HEK293 (cell line): ENCODE data around the gene NPFF.
A peak's percentile ranks its signal among the peaks of the same experiment; 100 is the strongest.

ENCODE experiments used
- CTCF ChIA-PET: fragments of 350-600 bp; formaldehyde crosslinking; extraction: SDS; loops from one replicate; lab custom pipeline; 2021; ENCODE audit warnings: antibody characterized with exemption; lab: Yijun Ruan, JAX
- POLR2A ChIA-PET: fragments of 300-600 bp; formaldehyde crosslinking; extraction: SDS; loops from one replicate; lab custom pipeline; 2020; ENCODE audit warnings: antibody characterized with exemption, inconsistent platforms; lab: Yijun Ruan, JAX
- H3K27ac ChIP-seq: fragments of 200-500 bp; sonication (Bioruptor generic); 2 replicates; pipeline ENCODE4 v1.5.1; 2014; ENCODE audit warnings: low read depth, low read length, control low read depth, inconsistent platforms; ENCODE audit errors: extremely low read depth
- H3K36me3 ChIP-seq, 2 experiments: fragments of 200-500 bp in 1 of 2; sonication (Bioruptor generic) in 1 of 2; 1 replicate in 1 of 2; 2 replicates in 1 of 2; pipeline ENCODE4 v1.5.1; 2014 to 2017; ENCODE audit warnings: inconsistent platforms in 2 of 2, low read length in 2 of 2; ENCODE audit not compliant: control insufficient read depth in 2 of 2, insufficient read depth in 1 of 2
- H3K4me1 ChIP-seq: fragments of 200-500 bp; sonication (Bioruptor generic); 2 replicates; pipeline ENCODE4 v1.5.1; 2014; ENCODE audit warnings: mild to moderate bottlenecking, low read length, inconsistent platforms; ENCODE audit not compliant: control insufficient read depth, insufficient read depth
- H3K4me3 ChIP-seq: 2 replicates; pipeline ENCODE4 v1.5.1; 2011; ENCODE audit warnings: low read depth, mild to moderate bottlenecking, control low read depth, low read length, moderate library complexity
- H3K9me3 ChIP-seq: fragments of 200-500 bp; sonication (Bioruptor generic); 2 replicates; pipeline ENCODE4 v1.5.1; 2014; ENCODE audit warnings: low read depth, low read length, inconsistent platforms; ENCODE audit not compliant: control insufficient read depth, insufficient read depth
- HOXA7 ChIP-seq: sonication (generic); formaldehyde crosslinking; IDR thresholded peaks from 2 replicates; pipeline ENCODE4 v1.8.1; 2022; ENCODE audit warnings: missing genetic modification reagents, borderline replicate concordance
- PRDM6 ChIP-seq: fragments of 450-650 bp; formaldehyde crosslinking; IDR thresholded peaks from 2 replicates; pipeline ENCODE4 v1.5.1; 2017; ENCODE audit warnings: missing biosample characterization, missing genetic modification characterization
- REST ChIP-seq: fragments of 450-650 bp; formaldehyde crosslinking; IDR thresholded peaks from 2 replicates; pipeline ENCODE4 v1.5.1; 2016; ENCODE audit warnings: missing biosample characterization, missing genetic modification characterization
- SCRT2 ChIP-seq: fragments of 450-650 bp; formaldehyde crosslinking; IDR thresholded peaks from 2 replicates; pipeline ENCODE4 v1.5.1; 2016; ENCODE audit warnings: missing biosample characterization, missing genetic modification characterization
- SP2 ChIP-seq: fragments of 450-650 bp; formaldehyde crosslinking; IDR thresholded peaks from 2 replicates; pipeline ENCODE4 v1.5.1; 2016; ENCODE audit warnings: missing biosample characterization, missing genetic modification characterization
- ZBTB11 ChIP-seq: fragments of 450-650 bp; formaldehyde crosslinking; conservative IDR thresholded peaks from 2 replicates; pipeline ENCODE4 v1.5.1; 2016; ENCODE audit warnings: low read depth, missing biosample characterization, missing genetic modification characterization
- ZFP37 ChIP-seq: fragments of 450-650 bp; formaldehyde crosslinking; IDR thresholded peaks from 2 replicates; pipeline ENCODE4 v1.5.1; 2016; ENCODE audit warnings: missing biosample characterization, missing genetic modification characterization
- ZNF114 ChIP-seq: fragments of 450-650 bp; formaldehyde crosslinking; IDR thresholded peaks from 2 replicates; pipeline ENCODE4 v1.5.0; 2017; ENCODE audit warnings: missing biosample characterization, missing genetic modification characterization
- ZNF18 ChIP-seq: fragments of 450-650 bp; formaldehyde crosslinking; IDR thresholded peaks from 2 replicates; pipeline ENCODE4 v1.5.1; 2016; ENCODE audit warnings: missing biosample characterization, missing genetic modification characterization
- ZNF366 ChIP-seq: fragments of 450-650 bp; formaldehyde crosslinking; conservative IDR thresholded peaks from 2 replicates; pipeline ENCODE4 v1.5.1; 2016; ENCODE audit warnings: missing biosample characterization, missing genetic modification characterization
- ZNF37A ChIP-seq: fragments of 450-650 bp; IDR thresholded peaks from 2 replicates; pipeline ENCODE4 v1.5.1; 2018; ENCODE audit warnings: missing biosample characterization, missing genetic modification characterization
- ZNF544 ChIP-seq: fragments of 450-650 bp; formaldehyde crosslinking; IDR thresholded peaks from 2 replicates; pipeline ENCODE4 v1.5.0; 2017; ENCODE audit warnings: missing biosample characterization, missing genetic modification characterization
- ZNF561 ChIP-seq: fragments of 450-650 bp; IDR thresholded peaks from 2 replicates; pipeline ENCODE4 v1.5.1; 2018; ENCODE audit warnings: missing biosample characterization, missing genetic modification characterization, borderline replicate concordance
- ZNF658 ChIP-seq: fragments of 450-650 bp; formaldehyde crosslinking; IDR thresholded peaks from 2 replicates; pipeline ENCODE4; 2016; ENCODE audit warnings: missing biosample characterization, missing genetic modification characterization
- ZSCAN18 ChIP-seq: fragments of 450-650 bp; formaldehyde crosslinking; IDR thresholded peaks from 2 replicates; pipeline ENCODE4 v1.5.1; 2016; ENCODE audit warnings: missing biosample characterization, missing genetic modification characterization
- ZSCAN5A ChIP-seq: fragments of 450-650 bp; formaldehyde crosslinking; IDR thresholded peaks from 2 replicates; pipeline ENCODE4 v1.5.1; 2016; ENCODE audit warnings: missing biosample characterization, missing genetic modification characterization

Gene NPFF

GRCh38 chr12:53508534-53509170 lies 1.4 kb upstream of the NPFF start (continued):
- TF ChIP-seq ZFP37 (tag by site-specific recombination) (0 out of 2 replicates have a peak, but pooled peaks have one; percentile 23), ZNF366 (tag by site-specific recombination) (no peak), ZNF37A (tag by site-specific recombination) (no peak), ZBTB11 (tag by site-specific recombination) (no peak), ZSCAN18 (tag by site-specific recombination) (no peak), HOXA7 (CRISPR knock-in tag) (no peak), ZSCAN5A (tag by site-specific recombination) (no peak), ZNF114 (no peak)

- no peak overlapping the region for H3K27ac ChIP-seq
- H3K4me1 ChIP-seq: no peaks in the 10 kb centered on the region
- H3K4me3 ChIP-seq: no peak overlapping the region
- TF ChIP-seq SCRT2 (tag by site-specific recombination) (peak; percentile 37; the same call in 1 of the 2 replicates), PRDM6 (tag by site-specific recombination) (no peak)
- H3K36me3 ChIP-seq: peaks cover 0 to 68% of the 10 kb centered on the region in 2 experiments; a peak in 1 of 3 replicates
- POLR2A ChIA-PET: interaction anchor here (1.1 to 2.3 kb wide), 3 partner anchors 24 to 186 kb away, joined by 4 to 8 read pairs (median 7); partner anchors contain the start of gene AAAS
- CTCF ChIA-PET: interaction anchor here (0.7 to 5.4 kb wide), 6 partner anchors 9 to 184 kb away, joined by 3 to 63 read pairs (median 18); partner anchors contain the start of gene AAAS
- no peaks in the 10 kb centered on the region for H3K9me3 ChIP-seq
Measured at GRCh38 chr12:53507603-53507885, 260 bp upstream of the NPFF start.

- POLR2A ChIA-PET: no interaction called here
- no peak overlapping the region for H3K27ac ChIP-seq
- no peaks in the 10 kb centered on the region for H3K9me3 ChIP-seq
- H3K36me3 ChIP-seq: peaks cover 0 to 56% of the 10 kb centered on the region in 2 experiments; a peak in 1 of 3 replicates
- H3K4me3 ChIP-seq: no peak overlapping the region
- CTCF ChIA-PET: interaction anchor here (0.6 to 1.0 kb wide), 4 partner anchors 154 to 211 kb away, joined by 3 to 5 read pairs (median 4); partner anchors contain the start of genes AAAS and PFDN5
- H3K4me1 ChIP-seq: peaks cover 6% of the 10 kb centered on the region
- no peak for TF ChIP-seq ZNF18 (tag by site-specific recombination)
- no peak for TF ChIP-seq REST
- no peak for TF ChIP-seq PRDM6 (tag by site-specific recombination)
- TF ChIP-seq ZNF561 (tag by site-specific recombination): no peak
- no peak for TF ChIP-seq ZNF544 (tag by site-specific recombination)
- no peak for TF ChIP-seq ZNF658 (tag by site-specific recombination)
- TF ChIP-seq ZFP37 (tag by site-specific recombination): no peak
- TF ChIP-seq SP2: no peak
Measured at GRCh38 chr12:53506450-53506785, 866 bp downstream of the NPFF start.
